Upper lobe of right lung (tissue), 1 donor: ENCODE measurements around the gene HS3ST3B1. TPM values are rescaled to one million over a fixed set of nuclear protein-coding genes. Genes with fewer than 3 reads are reported as not detected.
A peak's percentile ranks its signal among the peaks of the same experiment; 100 is the strongest.

Experiments used
- ATAC-seq: fragments of 200-7000 bp; cut with Tn5 transposase; one replicate; pipeline ENCODE4 v1.9.1; 2020; ENCODE audit warnings: mild to moderate bottlenecking, moderate library complexity
- DNase-seq: peaks from one replicate; pipeline ENCODE4 v3.0.0-alpha.2; 2020
- H3K27ac ChIP-seq: fragments of 200-600 bp; one replicate; pipeline ENCODE4 v1.8.0; 2022
- H3K27me3 ChIP-seq: fragments of 200-600 bp; one replicate; pipeline ENCODE4 v1.8.0; 2022; ENCODE audit warnings: mild to moderate bottlenecking
- H3K36me3 ChIP-seq: fragments of 200-600 bp; one replicate; pipeline ENCODE4 v1.8.0; 2022
- H3K4me1 ChIP-seq: fragments of 200-600 bp; one replicate; pipeline ENCODE4 v1.8.0; 2022
- H3K4me3 ChIP-seq: fragments of 200-600 bp; one replicate; pipeline ENCODE4 v1.8.0; 2022; ENCODE audit warnings: mild to moderate bottlenecking
- H3K9me3 ChIP-seq: fragments of 200-600 bp; one replicate; pipeline ENCODE4 v1.8.0; 2022
- intact Hi-C: fragments of 100-400 bp; cut with DNase I; formaldehyde crosslinking; loops from one replicate; pipeline ENCODE4 v1.11.0; 2022
- total RNA-seq: library from RNA; stranded (reverse); fragmentation: NEBNext Ultra II Directional; extraction: Animal tissue kit (Norgen Biotek cat#: 25700); gene quantifications from one replicate; pipeline ENCODE4 v1.2.1, GENCODE V29; 2021
- TF ChIP-seq, protein P1 (sequence below): fragments of 200-600 bp; IDR thresholded peaks from one replicate; pipeline ENCODE4 v1.8.0; 2022; ENCODE audit warnings: antibody characterized with exemption
- donor health status: DM: no; HTN: yes; CAD: no; lungs with severe emphysema.

The HS3ST3B1 gene
- total RNA-seq, 1 donor from 2014 or later = 2.7 TPM

DNA sequence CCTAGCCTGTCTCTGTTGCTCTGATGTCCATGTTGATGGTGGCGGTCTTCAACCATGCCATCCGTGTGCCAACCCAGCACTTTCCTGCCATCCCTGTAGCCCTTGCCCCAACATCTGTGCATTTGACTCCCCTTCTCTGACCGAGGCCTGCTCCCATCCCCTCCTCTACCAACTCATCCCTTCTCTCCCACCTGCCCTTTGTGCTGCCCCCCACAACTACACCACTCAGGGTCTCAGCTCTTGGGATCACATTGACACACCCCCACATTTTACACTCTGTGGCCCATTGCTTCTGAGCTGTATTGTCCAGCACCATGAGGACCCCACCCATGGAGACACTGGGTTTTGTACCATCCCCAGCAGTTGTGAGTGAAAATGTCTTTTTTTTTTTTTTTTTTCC is 11.6 kb downstream of the HS3ST3B1 start:
- Histone ChIP-seq H3K36me3 (no peaks in the 10 kb centered on the region), H3K4me3 (no peak overlapping the region), H3K27ac (no peak overlapping the region), H3K27me3 (peaks cover 16% of the 10 kb centered on the region), H3K4me1 (peaks cover 7% of the 10 kb centered on the region), H3K9me3 (no peaks in the 10 kb centered on the region)
- TF ChIP-seq, protein P1, sequence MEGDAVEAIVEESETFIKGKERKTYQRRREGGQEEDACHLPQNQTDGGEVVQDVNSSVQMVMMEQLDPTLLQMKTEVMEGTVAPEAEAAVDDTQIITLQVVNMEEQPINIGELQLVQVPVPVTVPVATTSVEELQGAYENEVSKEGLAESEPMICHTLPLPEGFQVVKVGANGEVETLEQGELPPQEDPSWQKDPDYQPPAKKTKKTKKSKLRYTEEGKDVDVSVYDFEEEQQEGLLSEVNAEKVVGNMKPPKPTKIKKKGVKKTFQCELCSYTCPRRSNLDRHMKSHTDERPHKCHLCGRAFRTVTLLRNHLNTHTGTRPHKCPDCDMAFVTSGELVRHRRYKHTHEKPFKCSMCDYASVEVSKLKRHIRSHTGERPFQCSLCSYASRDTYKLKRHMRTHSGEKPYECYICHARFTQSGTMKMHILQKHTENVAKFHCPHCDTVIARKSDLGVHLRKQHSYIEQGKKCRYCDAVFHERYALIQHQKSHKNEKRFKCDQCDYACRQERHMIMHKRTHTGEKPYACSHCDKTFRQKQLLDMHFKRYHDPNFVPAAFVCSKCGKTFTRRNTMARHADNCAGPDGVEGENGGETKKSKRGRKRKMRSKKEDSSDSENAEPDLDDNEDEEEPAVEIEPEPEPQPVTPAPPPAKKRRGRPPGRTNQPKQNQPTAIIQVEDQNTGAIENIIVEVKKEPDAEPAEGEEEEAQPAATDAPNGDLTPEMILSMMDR = no peak
- DNase-seq = no peak
- no peak for ATAC-seq
- intact Hi-C loops = no loop called here

DNA sequence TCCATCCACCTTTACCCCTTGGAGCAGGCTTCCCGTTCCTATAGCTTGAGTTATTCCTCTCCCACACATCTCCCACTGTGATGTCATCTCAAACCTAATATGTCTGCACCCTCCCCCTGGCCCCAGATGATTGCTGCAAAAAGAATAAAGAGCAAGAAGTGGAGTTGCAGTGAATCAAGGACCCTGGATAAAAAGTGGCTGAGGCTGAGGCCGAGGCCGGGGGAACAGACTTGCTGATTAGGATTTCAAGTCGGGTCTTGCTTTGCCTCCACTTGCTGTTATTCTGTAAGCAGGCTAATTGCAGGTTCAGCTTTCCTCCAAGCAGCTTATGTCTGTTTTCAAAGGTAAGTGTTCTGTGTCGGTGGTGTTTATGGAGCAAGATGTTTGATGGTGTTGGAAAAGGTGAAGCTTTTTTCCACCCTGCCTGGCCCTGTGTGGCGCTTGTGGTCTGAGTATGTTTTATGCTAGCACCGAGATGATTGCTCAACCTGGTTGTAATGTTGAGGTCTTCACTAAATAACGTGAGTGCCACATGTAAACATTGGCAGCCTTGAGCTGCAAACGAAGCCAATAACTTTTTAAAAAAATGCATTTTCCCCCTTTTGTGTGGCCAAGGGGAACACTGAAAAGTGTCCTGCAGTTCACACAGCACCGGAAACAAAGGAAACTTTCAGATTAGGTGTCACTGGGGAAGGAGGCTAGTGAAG is 15.4 kb downstream of the HS3ST3B1 start:
- no peak for DNase-seq
- Histone ChIP-seq H3K27ac (no peak overlapping the region), H3K9me3 (no peaks in the 10 kb centered on the region), H3K4me3 (no peak overlapping the region), H3K36me3 (no peaks in the 10 kb centered on the region), H3K27me3 (no peaks in the 10 kb centered on the region), H3K4me1 (no peaks in the 10 kb centered on the region)
- ATAC-seq = peak; percentile 27
- intact Hi-C loops = no loop called here
- TF ChIP-seq, protein P1 = no peak

DNA sequence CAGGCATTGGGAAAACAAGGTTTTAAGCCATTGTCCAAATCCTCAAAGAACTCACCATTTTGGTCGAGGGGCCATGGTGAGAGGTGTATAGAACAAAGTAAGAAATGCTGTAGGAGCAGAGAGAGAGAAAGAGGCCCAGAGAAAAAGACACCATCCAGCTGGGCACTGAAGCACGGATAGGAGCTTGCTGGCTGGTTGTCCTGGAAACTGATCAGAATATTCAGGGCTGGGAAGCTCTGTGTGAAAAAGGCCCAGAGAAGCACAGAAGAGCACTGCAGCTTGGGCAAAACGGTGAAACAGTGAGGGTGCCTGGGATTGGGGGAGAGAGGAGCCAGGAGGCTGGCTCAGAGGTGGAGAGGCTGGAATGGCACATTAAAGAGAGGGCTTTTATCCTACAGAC is 16.5 kb downstream of the HS3ST3B1 start:
- Histone ChIP-seq H3K4me3 (no peak overlapping the region), H3K9me3 (no peaks in the 10 kb centered on the region), H3K36me3 (no peaks in the 10 kb centered on the region), H3K27me3 (no peaks in the 10 kb centered on the region), H3K4me1 (no peaks in the 10 kb centered on the region), H3K27ac (no peak overlapping the region)
- intact Hi-C loops = no loop called here
- DNase-seq (no peak), ATAC-seq (no peak)
- TF ChIP-seq, protein P1 = no peak

GRCh38 chr17:14318109-14318917 is 17.4 kb downstream of the HS3ST3B1 start:
- Histone ChIP-seq H3K27ac (no peak overlapping the region), H3K36me3 (no peaks in the 10 kb centered on the region), H3K27me3 (no peaks in the 10 kb centered on the region), H3K4me3 (no peak overlapping the region), H3K9me3 (no peaks in the 10 kb centered on the region), H3K4me1 (no peaks in the 10 kb centered on the region)
- TF ChIP-seq, protein P1 = no peak
- no peak for DNase-seq
- intact Hi-C loops = no loop called here
- ATAC-seq = no peak

DNA sequence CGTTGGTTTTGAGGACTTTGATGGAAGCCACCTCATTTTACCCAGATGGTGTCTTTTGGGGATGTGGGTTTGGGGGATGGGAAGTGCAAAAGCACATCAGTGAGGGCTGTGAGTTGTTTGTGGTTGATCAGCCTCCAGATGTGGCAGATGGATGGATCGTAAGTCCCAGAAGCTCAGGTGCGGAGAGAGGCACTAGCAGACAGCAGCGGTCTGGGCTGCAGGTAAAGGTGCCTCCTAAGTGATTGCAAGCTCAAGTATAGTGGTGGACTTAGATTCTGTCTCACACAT is 18.0 kb downstream of the HS3ST3B1 start:
- Histone ChIP-seq H3K4me3 (no peak overlapping the region), H3K27me3 (no peaks in the 10 kb centered on the region), H3K9me3 (no peaks in the 10 kb centered on the region), H3K4me1 (no peaks in the 10 kb centered on the region), H3K27ac (no peak overlapping the region), H3K36me3 (no peaks in the 10 kb centered on the region)
- DNase-seq (no peak), ATAC-seq (no peak)
- TF ChIP-seq, protein P1 = no peak
- intact Hi-C loops = no loop called here
